GM23248 (cell line): Measurements from ENCODE around the gene HSPBAP1. TPM values are rescaled to one million over a fixed set of nuclear protein-coding genes. Genes with fewer than 3 reads are reported as not detected.
A peak's percentile ranks its signal among the peaks of the same experiment; 100 is the strongest.

Experiments used
- DNase-seq: peaks from one replicate; pipeline ENCODE4 v3.0.0-alpha.2; 2015
- H2AFZ ChIP-seq: fragments of 200-600 bp; sonication (generic); 2 replicates; pipeline ENCODE4 v1.6.1; 2016; ENCODE audit warnings: antibody characterized with exemption
- H3F3A ChIP-seq: fragments of 200-600 bp; sonication (generic); 2 replicates; pipeline ENCODE4 v1.6.1; 2016; ENCODE audit warnings: mild to moderate bottlenecking, antibody characterized with exemption, mixed run types; ENCODE audit not compliant: insufficient read depth
- H3K27ac ChIP-seq: fragments of 200-600 bp; sonication (generic); 2 replicates; pipeline ENCODE4 v1.5.1; 2016; ENCODE audit warnings: mild to moderate bottlenecking
- H3K27me3 ChIP-seq: fragments of 200-600 bp; sonication (generic); replicated peaks from 2 replicates; pipeline ENCODE4 v1.6.1; 2016; ENCODE audit warnings: mild to moderate bottlenecking; ENCODE audit not compliant: insufficient read depth
- H3K36me3 ChIP-seq: fragments of 200-600 bp; sonication (generic); 2 replicates; pipeline ENCODE4 v1.6.1; 2016; ENCODE audit warnings: low read depth, mild to moderate bottlenecking
- H3K4me1 ChIP-seq: fragments of 200-600 bp; sonication (generic); 2 replicates; pipeline ENCODE4 v1.6.1; 2016; ENCODE audit warnings: mild to moderate bottlenecking; ENCODE audit not compliant: insufficient read depth
- H3K4me2 ChIP-seq: fragments of 200-600 bp; sonication (generic); one replicate; pipeline ENCODE4 v1.6.1; 2016; ENCODE audit warnings: mild to moderate bottlenecking; ENCODE audit not compliant: unreplicated experiment
- H3K4me3 ChIP-seq: fragments of 200-600 bp; sonication (generic); 2 replicates; pipeline ENCODE4 v1.5.1; 2016; ENCODE audit warnings: mild to moderate bottlenecking
- H3K79me2 ChIP-seq: fragments of 200-600 bp; sonication (generic); 2 replicates; pipeline ENCODE4 v1.6.1; 2016; ENCODE audit warnings: mild to moderate bottlenecking; ENCODE audit not compliant: insufficient read depth
- H3K9ac ChIP-seq: fragments of 200-600 bp; sonication (generic); 2 replicates; pipeline ENCODE4 v1.6.1; 2016; ENCODE audit warnings: mild to moderate bottlenecking
- H3K9me2 ChIP-seq: fragments of 200-600 bp; sonication (generic); 2 replicates; pipeline ENCODE4 v1.6.1; 2016; ENCODE audit warnings: mixed run types, mild to moderate bottlenecking, moderate library complexity; ENCODE audit not compliant: insufficient read depth
- H3K9me3 ChIP-seq: fragments of 200-600 bp; sonication (generic); one replicate; pipeline ENCODE4 v1.6.1; 2017; ENCODE audit warnings: low read depth
- H4K20me1 ChIP-seq: fragments of 200-600 bp; sonication (generic); 2 replicates; pipeline ENCODE4 v1.6.0; 2016; ENCODE audit not compliant: insufficient read depth
- EZH2 ChIP-seq: fragments of 200-600 bp; sonication (generic); IDR thresholded peaks from 2 replicates; pipeline ENCODE4 v1.6.1; 2018; ENCODE audit warnings: antibody characterized with exemption, mild to moderate bottlenecking; ENCODE audit not compliant: insufficient read depth, poor library complexity, severe bottlenecking
- EZH2phosphoT487 ChIP-seq: fragments of 200-600 bp; sonication (generic); IDR thresholded peaks from 2 replicates; pipeline ENCODE4 v1.6.1; 2018; ENCODE audit warnings: antibody characterized with exemption, moderate library complexity, mild to moderate bottlenecking, low read depth; ENCODE audit not compliant: insufficient read depth
- WGBS, 2 experiments: methylation state at CpG; one replicate each; pipeline ENCODE4 v1.1.6; 2015 to 2017; ENCODE audit warnings: low lambda C conversion rate in 2 of 2, low coverage in 1 of 2; ENCODE audit errors: missing lambda C conversion rate in 2 of 2; 5-methylcytosine and 5-hydroxymethylcytosine counted together
- in situ Hi-C: fragments of 300-500 bp; cut with MboI; formaldehyde crosslinking; loops from 2 replicates; pipeline ENCODE4 v1.15.0; 2020
- polyA plus RNA-seq: library from polyadenylated mRNA; unstranded; fragments of >200 nt; fragmentation: Nextera tagmentation; extraction: Ambion mirVana; gene quantifications from 2 replicates; pipeline ENCODE4 v1.2.1, GENCODE V29; 2016
- total RNA-seq: library from RNA; depleted of rRNA; stranded (reverse); fragments of >200 nt; shearing (Covaris generic); gene quantifications from 2 replicates; pipeline ENCODE4 v1.2.3, GENCODE V29; 2014

Gene HSPBAP1
- total and polyA plus RNA-seq, 2 experiments from 2014 or later: 4.0 to 4.3 TPM

DNA sequence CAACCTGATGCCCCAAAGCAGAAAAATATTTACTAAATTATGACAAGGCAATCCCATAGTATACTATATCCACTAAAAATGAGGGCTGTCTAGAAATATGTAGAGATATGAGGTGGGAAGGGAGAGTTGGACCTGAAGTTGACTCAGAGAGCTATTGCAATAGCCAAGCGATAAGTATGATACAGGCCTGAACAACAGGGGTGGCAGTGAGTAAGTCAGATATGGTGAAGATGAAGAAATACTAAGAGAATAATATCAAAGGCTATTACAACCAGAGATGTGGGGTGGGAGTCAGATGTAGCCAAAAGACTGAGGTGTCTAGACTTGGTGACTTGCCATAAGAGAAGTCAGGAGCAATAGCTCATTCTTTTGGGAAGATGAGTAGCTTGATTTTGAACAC is 9.2 kb downstream of the HSPBAP1 start:
- H3K9me2 ChIP-seq: no peaks in the 10 kb centered on the region
- in situ Hi-C loops: no loop called here
- peak overlapping the region; percentile 6 for H3K27ac ChIP-seq
- no peak overlapping the region for H3K9ac ChIP-seq
- WGBS, 2 experiments: 5 to 9% methylated on average over 1 of the region's 1 CpG
- H3K79me2 ChIP-seq: 0 out of 2 replicates have a peak, but pooled peaks cover 6% of the 10 kb centered on the region
- H3K4me1 ChIP-seq: peaks cover 29% of the 10 kb centered on the region
- no peaks in the 10 kb centered on the region for H3K36me3 ChIP-seq
- no peaks in the 10 kb centered on the region for H4K20me1 ChIP-seq
- H3F3A ChIP-seq: peaks cover 34% of the 10 kb centered on the region
- H3K9me3 ChIP-seq: no peaks in the 10 kb centered on the region
- no peak for TF ChIP-seq EZH2
- TF ChIP-seq EZH2phosphoT487: no peak
- no peak overlapping the region for H2AFZ ChIP-seq
- no peaks in the 10 kb centered on the region for H3K27me3 ChIP-seq
- no peak overlapping the region for H3K4me3 ChIP-seq
- peak; percentile 71 for DNase-seq
- H3K4me2 ChIP-seq: peak overlapping the region; percentile 14

DNA sequence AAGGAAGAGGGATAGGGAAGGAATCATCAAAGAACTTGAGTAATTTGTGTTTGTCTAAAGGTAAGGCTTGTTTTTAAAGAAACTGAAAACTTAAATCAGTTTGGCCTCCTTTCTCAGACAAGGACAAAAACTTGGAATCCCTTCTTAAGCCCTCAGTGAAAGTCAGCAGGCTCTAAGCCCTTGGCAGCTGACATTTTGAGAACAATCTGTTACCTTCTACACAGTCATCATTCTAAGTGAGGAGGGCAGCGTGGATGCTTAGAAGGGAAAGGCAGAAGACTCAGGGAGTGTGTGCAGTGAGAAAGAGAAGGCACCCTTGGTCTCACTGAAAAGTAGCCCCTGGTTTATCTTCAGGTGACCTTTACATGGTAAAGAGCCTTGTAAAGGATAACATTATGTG is 10.8 kb downstream of the HSPBAP1 start:
- peaks cover 34% of the 10 kb centered on the region for H3F3A ChIP-seq
- 68 to 71% methylated on average over 1 of the region's 1 CpG for WGBS, 2 experiments
- H3K9me3 ChIP-seq: no peaks in the 10 kb centered on the region
- H3K9me2 ChIP-seq: no peaks in the 10 kb centered on the region
- no peaks in the 10 kb centered on the region for H3K36me3 ChIP-seq
- H3K4me3 ChIP-seq: no peak overlapping the region
- no peaks in the 10 kb centered on the region for H3K27me3 ChIP-seq
- no peak overlapping the region for H3K9ac ChIP-seq
- no peak overlapping the region for H3K27ac ChIP-seq
- H3K79me2 ChIP-seq: no peaks in the 10 kb centered on the region
- TF ChIP-seq EZH2: no peak
- no peak for TF ChIP-seq EZH2phosphoT487
- H4K20me1 ChIP-seq: no peaks in the 10 kb centered on the region
- DNase-seq: no peak
- no peak overlapping the region for H3K4me2 ChIP-seq
- H2AFZ ChIP-seq: no peak overlapping the region
- in situ Hi-C loops: no loop called here
- H3K4me1 ChIP-seq: peaks cover 29% of the 10 kb centered on the region

DNA sequence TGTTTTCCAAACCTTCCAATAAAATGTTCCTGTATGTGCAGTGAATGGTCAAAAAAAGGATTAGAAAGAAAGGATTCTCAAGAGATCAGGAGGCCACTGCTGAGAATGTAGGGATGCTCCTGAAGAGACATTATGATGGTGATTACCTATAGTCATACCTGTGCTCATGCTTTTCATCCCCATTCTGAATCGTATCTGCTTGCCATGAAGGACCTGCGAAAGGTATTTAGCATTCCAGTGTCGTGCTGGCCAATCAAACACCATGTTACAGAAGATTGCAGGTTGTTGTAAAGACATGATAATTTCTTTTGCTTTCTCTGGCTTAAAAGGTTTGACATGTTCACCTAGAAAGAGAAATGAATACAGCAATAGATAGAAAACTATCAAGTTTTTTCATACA is 16.1 kb downstream of the HSPBAP1 start:
- DNase-seq: no peak
- Histone ChIP-seq H3K27me3 (no peaks in the 10 kb centered on the region), H4K20me1 (no peaks in the 10 kb centered on the region), H2AFZ (no peak overlapping the region), H3K9me3 (no peaks in the 10 kb centered on the region), H3K9ac (no peak overlapping the region), H3F3A (no peaks in the 10 kb centered on the region; the same call in 1 of the 2 replicates), H3K9me2 (no peaks in the 10 kb centered on the region), H3K27ac (no peak overlapping the region), H3K79me2 (no peaks in the 10 kb centered on the region), H3K4me1 (no peaks in the 10 kb centered on the region), H3K4me3 (no peak overlapping the region), H3K4me2 (no peak overlapping the region), H3K36me3 (no peaks in the 10 kb centered on the region)
- 79 to 86% methylated on average over 3 of the region's 3 CpGs for WGBS, 2 experiments
- in situ Hi-C loops: no loop called here
- TF ChIP-seq EZH2phosphoT487: no peak
- TF ChIP-seq EZH2: no peak

GRCh38 chr3:122776675-122777468 is 16.8 kb downstream of the HSPBAP1 start:
- Histone ChIP-seq H3K9me3 (no peaks in the 10 kb centered on the region), H3K27ac (no peak overlapping the region), H3K4me1 (no peaks in the 10 kb centered on the region), H3K79me2 (no peaks in the 10 kb centered on the region), H2AFZ (no peak overlapping the region), H3F3A (no peaks in the 10 kb centered on the region; the same call in 1 of the 2 replicates), H3K9me2 (no peaks in the 10 kb centered on the region), H3K9ac (no peak overlapping the region), H3K4me3 (no peak overlapping the region), H3K36me3 (no peaks in the 10 kb centered on the region), H3K4me2 (no peak overlapping the region), H4K20me1 (no peaks in the 10 kb centered on the region), H3K27me3 (no peaks in the 10 kb centered on the region)
- WGBS, 2 experiments: 60 to 63% methylated on average over 5 of the region's 5 CpGs
- no peak for DNase-seq
- TF ChIP-seq EZH2phosphoT487 (no peak), EZH2 (no peak)
- in situ Hi-C loops: no loop called here
